Superior temporal gyrus (tissue), 1 donor: ENCODE measurements around the gene TEDC1.

Source experiments
- DNase-seq: peaks from one replicate; pipeline ENCODE4 v3.0.0-alpha.2; 2016; ENCODE audit errors: extremely low spot score

TEDC1 gene

GRCh38 chr14:105458010-105458409 lies 33.0 kb upstream of the TEDC1 start:
- no peak for DNase-seq

- no peak for DNase-seq
These were observed 32.5 kb upstream of the TEDC1 start for GRCh38 chr14:105458571-105458970.

- DNase-seq, result no peak
These were observed 30.9 kb upstream of the TEDC1 start for GRCh38 chr14:105460116-105460515.

GRCh38 chr14:105460616-105461015 lies 30.4 kb upstream of the TEDC1 start:
- DNase-seq, result no peak

- no peak for DNase-seq
These were observed 29.1 kb upstream of the TEDC1 start for GRCh38 chr14:105461903-105462302.

- no peak for DNase-seq
These were observed 26.5 kb upstream of the TEDC1 start for GRCh38 chr14:105464501-105464900.

GRCh38 chr14:105465209-105466031 lies 25.6 kb upstream of the TEDC1 start:
- DNase-seq, result no peak

- no peak for DNase-seq
These were observed 24.4 kb upstream of the TEDC1 start for GRCh38 chr14:105466531-105467248.

- DNase-seq, result peak; percentile 9
These were observed 23.7 kb upstream of the TEDC1 start for GRCh38 chr14:105467249-105467941.

GRCh38 chr14:105467942-105468471 lies 23.0 kb upstream of the TEDC1 start:
- DNase-seq, result no peak

GRCh38 chr14:105468621-105469241 lies 22.3 kb upstream of the TEDC1 start:
- peak; percentile 5 for DNase-seq

GRCh38 chr14:105469456-105470349 lies 21.3 kb upstream of the TEDC1 start:
- DNase-seq, result no peak

GRCh38 chr14:105470350-105471296 lies 20.4 kb upstream of the TEDC1 start:
- peak; percentile 4 for DNase-seq

GRCh38 chr14:105471297-105471821 lies 19.7 kb upstream of the TEDC1 start:
- DNase-seq, result peak; percentile 9

- no peak for DNase-seq
These were observed 19.1 kb upstream of the TEDC1 start for GRCh38 chr14:105471823-105472485.

GRCh38 chr14:105472486-105472991 lies 18.5 kb upstream of the TEDC1 start:
- no peak for DNase-seq

GRCh38 chr14:105473033-105473676 lies 17.9 kb upstream of the TEDC1 start:
- DNase-seq, result peak; percentile 5
